Measurements from ENCODE around the gene KANSL3. TPM values are rescaled to one million over a fixed set of nuclear protein-coding genes. Genes with fewer than 3 reads are reported as not detected.

The KANSL3 gene
- total RNA-seq, 4 donors from 2014 or later = 34.7 to 65.0 (median 39.7) TPM

DNA sequence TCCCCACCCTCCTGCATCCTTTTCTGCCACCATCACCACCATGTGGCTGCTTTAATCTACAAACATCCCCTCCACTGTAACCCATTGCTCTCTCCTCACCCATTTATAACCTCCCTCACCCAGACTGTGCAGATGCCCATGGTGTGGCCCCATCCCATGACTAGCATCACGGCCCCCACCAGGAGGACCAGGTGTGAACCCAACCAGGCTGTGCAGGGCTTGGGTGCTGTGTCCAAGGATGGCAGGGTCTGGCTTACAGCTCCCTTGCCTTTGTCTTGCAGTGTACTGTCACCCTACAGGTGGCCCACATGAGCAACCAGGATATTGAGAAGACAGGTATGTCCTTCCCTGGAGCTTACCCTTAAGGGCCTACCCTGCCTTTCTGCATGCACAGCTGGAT lies 11.2 kb upstream of the KANSL3 start:
- TF ChIP-seq, protein P1, sequence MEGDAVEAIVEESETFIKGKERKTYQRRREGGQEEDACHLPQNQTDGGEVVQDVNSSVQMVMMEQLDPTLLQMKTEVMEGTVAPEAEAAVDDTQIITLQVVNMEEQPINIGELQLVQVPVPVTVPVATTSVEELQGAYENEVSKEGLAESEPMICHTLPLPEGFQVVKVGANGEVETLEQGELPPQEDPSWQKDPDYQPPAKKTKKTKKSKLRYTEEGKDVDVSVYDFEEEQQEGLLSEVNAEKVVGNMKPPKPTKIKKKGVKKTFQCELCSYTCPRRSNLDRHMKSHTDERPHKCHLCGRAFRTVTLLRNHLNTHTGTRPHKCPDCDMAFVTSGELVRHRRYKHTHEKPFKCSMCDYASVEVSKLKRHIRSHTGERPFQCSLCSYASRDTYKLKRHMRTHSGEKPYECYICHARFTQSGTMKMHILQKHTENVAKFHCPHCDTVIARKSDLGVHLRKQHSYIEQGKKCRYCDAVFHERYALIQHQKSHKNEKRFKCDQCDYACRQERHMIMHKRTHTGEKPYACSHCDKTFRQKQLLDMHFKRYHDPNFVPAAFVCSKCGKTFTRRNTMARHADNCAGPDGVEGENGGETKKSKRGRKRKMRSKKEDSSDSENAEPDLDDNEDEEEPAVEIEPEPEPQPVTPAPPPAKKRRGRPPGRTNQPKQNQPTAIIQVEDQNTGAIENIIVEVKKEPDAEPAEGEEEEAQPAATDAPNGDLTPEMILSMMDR (IDR thresholded peaks at IDR 0.05; ENCODE audit: low read depth) = no peak

GRCh38 chr2:96648306-96648930 lies 10.3 kb upstream of the KANSL3 start:
- TF ChIP-seq, protein P1 (IDR thresholded peaks at IDR 0.05; ENCODE audit: low read depth) = no peak

GRCh38 chr2:96647681-96648080 lies 9.6 kb upstream of the KANSL3 start:
- TF ChIP-seq, protein P1 (IDR thresholded peaks at IDR 0.05; ENCODE audit: low read depth) = no peak

DNA sequence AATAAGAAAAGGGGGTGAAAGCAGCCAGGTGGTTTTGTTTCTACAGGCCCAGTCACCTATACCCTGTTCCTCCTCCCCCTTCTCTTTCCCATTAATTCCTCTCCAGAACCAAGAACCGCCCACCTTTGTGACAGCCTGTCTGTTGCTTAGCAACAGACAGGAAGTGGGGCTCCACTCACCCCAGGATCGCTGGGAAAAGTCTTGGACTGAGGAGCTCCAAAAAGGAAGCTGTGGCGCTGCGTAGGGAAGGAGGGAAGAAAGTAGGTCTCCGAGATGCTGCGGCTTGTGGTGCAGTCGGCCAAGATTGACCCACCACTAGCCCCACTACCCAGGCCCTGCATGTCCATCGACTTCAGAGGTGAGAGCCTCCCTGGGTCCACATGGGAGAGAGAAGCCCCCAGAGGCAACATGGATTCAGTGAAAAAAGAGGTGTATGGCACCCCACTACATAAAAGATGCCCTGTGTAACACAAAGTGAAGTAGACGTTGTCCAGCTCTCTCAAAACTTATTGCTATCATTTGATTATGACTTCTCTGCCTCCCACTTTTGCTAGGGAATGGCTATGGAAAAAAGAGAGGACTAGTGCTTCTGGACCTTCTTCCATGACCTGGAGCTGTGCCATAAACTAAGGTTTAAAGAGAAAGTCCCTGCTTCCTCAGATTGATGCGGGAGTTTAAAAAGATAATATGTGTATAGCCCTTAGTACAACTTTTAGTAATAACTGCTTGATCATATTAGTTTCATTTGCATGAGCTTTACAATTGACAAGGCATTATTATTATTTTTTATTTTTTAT lies 4.7 kb upstream of the KANSL3 start, which contains the start of gene FER1L5:
Gene FER1L5 (plus strand): TSS at position 201 of the 797 bp plus-strand sequence. CDS start 73 bp downstream, at position 274.
- TF ChIP-seq, protein P1 (IDR thresholded peaks at IDR 0.05; ENCODE audit: low read depth) = no peak

GRCh38 chr2:96637385-96638143 lies 548 bp downstream of the KANSL3 start:
- TF ChIP-seq, protein P1 (IDR thresholded peaks at IDR 0.05; ENCODE audit: low read depth) = no peak

DNA sequence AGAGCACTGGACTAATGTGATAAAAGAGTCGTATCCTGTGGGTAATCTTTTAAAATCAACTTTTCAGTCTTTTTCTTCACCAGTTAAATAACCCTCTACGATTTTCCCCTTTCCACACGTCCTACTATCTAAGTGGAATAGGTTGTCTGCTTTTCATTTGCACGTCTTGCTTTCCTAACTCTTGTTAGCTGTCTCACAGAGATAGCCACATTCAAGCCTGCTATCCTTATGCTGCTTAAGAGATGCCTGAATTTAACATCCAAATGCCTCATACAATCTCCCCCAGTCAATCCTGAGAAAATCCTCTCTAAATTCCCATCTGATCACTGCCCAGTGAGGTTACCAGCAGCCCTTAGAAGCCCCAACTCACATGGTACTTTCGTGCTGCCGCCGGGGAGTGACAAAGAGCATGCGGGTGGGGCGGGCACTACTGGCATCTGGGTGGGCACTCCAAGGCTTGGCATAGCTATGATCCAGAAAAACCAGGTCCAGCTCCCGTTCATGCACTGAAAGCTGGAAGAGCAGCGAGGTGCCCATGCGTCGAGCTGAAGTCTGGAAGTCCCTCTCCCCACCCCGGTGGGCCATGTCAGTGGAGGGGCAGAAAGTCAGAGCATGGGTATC lies 1.5 kb downstream of the KANSL3 start:
- TF ChIP-seq, protein P1 (IDR thresholded peaks at IDR 0.05; ENCODE audit: low read depth) = no peak

All from subcutaneous adipose tissue (tissue), 4 donors.